Kidney capillary endothelial cell (primary cell): ENCODE results near the gene AOAH.

Experiments used
- DNase-seq: peaks from one replicate; pipeline ENCODE4 v3.0.0-alpha.2; 2018; ENCODE audit warnings: low spot score

AOAH gene, protein sequence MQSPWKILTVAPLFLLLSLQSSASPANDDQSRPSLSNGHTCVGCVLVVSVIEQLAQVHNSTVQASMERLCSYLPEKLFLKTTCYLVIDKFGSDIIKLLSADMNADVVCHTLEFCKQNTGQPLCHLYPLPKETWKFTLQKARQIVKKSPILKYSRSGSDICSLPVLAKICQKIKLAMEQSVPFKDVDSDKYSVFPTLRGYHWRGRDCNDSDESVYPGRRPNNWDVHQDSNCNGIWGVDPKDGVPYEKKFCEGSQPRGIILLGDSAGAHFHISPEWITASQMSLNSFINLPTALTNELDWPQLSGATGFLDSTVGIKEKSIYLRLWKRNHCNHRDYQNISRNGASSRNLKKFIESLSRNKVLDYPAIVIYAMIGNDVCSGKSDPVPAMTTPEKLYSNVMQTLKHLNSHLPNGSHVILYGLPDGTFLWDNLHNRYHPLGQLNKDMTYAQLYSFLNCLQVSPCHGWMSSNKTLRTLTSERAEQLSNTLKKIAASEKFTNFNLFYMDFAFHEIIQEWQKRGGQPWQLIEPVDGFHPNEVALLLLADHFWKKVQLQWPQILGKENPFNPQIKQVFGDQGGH

DNA sequence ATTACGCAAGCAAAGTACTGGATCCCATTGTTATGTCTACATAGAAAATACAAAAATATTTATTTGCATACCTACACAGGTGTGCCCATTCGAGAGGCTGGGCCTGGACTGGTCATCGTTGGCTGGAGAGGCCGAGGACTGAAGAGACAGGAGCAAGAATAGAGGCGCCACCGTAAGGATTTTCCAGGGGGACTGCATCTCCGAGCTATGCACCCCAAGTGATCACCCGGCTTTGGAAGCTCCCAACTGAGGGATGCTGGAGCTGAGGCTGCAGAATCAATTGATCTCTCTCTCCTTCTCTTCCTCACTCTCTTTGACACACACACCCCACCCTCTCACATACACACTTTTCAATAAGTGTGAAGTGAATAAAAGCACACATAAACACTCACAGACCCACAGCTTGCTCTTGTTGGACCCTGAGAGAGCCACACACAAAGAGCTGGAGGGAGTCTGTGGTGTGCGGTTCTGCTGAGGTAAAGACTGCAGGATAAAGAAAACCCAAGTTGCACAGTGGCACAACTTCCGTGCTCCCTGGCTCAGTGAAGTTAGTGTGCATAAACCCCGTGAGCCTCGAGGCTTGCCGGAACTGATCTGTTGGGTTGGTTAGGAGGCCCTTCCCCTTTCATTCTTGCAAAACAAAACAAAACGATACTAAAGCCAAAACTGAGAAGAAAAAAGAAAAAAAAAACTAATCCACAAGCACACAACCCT, at the start of gene AOAH:
Gene AOAH (minus strand): TSS at position 544 of the 714 bp plus-strand sequence. CDS start 346 bp downstream, at position 198.
- no peak for DNase-seq

DNA sequence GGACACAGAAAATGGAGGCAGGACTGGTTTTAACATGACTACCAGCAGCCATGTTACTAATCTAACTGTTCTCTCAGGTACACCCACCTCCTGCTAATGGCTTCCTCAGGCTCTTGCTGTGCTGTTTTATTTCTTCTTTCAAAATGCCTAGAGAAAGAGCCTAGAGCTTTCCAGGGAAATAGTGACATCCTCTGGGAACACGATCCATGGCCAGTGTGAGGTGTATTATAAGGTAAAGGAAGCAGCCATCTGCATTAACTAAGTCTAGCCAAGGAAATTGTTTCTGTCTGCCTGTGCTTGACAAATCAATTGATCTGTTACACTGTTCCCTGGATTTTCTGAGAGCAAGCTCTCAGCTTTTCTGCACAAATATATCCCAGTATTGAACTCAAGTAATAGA, 42.2 kb upstream of the AOAH start:
- no peak for DNase-seq

DNA sequence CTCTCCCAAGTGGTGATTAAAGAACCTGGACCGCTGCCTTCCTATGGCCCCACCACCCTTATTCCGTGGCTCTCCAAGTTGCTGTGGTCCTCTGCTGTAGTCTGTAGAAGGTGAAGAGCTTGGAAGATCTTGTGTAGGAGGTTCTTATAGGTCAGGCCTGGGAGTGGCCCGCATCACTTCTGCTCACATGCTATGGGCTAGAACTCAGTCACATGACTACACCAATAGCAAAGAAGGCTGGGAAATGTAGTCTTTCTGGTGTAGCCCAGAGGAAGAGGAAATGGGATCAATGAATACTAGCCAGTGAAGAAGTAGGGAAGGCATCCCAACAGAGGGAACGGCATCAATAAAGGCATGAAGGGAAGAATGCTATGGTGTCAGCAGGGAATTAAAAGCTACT, 41.3 kb upstream of the AOAH start:
- no peak for DNase-seq

DNA sequence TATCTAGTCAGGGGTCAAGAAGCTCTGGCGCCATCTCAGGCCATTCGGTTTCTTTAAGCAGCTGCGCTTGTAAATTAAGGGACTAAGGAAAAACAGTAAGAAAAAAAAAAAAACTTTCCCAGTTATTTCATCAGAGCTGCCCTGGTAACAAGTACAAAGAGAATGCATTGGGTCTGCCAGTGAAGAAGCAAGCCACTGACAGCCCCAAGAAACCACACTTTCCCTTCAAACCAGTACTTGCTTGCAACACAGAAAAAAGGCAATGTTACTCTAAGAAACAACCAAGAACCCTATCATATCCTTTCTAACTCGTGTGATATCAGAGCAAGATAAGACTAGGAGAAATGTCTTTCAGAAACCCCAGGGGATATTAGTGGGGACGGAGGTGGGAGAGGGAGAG, 40.6 kb upstream of the AOAH start:
- no peak for DNase-seq

DNA sequence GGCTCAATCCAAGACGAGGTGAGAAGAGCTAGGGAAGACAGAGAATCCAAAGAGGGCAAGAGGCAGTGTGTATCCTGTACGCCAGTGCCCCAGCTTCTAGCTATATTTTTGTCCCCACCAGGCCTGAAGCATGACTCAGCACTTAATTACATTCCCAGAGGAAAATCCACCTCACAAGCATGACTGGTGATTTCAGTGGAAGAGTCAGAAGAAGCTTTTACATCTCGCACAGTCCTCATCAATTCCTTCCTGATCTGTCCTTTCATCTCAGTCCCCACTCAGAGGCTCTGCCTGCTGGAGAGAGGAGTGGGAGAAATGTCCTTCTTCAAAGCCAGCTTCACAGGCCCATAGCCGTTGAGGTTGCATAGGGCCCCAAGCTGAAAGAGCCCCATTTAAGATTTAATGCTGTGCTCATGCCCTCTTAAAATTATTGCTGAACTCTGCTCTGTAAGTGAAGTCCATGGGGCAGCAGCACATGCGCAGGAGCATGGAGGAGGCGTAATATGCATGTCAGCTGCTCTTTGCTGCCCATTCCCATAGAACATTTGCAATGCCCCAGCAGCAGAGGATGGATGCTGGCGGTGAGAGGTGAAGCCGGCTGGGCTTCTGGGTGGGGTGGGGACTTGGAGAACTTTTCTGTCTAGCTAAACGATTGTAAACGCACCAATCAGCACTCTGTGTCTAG, 39.0 kb upstream of the AOAH start:
- no peak for DNase-seq

DNA sequence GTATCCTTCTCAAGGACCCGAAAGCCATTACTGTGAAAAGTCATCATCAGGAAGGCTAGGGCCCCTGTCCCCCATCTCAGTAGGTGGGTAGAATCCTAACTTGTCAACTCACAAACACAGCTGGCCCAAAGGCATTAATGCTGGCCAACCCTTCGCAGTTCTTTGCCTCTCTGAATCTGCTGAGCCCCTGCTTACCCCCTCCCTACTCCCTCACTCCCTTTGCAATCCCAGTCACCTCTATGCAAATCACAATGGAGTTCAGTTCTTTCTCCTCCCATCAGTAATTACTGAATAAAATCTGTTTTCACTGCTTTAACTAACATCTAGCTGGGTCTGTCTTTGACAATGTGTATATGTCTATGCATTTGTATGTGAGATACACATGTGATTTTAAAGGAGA, 38.1 kb upstream of the AOAH start:
- DNase-seq: no peak

DNA sequence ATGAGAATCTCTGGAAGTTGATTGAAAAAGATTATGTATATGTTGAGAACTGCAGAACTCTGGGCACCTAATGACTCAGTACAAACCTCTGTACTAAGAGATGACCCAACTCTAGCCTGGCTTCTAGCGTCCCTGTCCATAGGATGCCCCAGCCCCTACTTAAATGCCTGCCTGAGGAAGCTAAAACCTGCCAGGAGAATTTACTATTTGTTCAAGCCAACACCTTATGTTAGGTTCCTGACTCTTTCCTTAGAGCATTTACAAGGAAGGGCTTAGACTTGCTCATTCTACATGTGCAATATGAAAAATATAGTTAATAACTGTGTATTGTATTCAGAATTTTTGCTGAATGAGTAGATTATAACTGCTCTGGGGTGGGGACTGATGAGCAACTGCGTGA, 37.5 kb upstream of the AOAH start:
- no peak for DNase-seq

DNA sequence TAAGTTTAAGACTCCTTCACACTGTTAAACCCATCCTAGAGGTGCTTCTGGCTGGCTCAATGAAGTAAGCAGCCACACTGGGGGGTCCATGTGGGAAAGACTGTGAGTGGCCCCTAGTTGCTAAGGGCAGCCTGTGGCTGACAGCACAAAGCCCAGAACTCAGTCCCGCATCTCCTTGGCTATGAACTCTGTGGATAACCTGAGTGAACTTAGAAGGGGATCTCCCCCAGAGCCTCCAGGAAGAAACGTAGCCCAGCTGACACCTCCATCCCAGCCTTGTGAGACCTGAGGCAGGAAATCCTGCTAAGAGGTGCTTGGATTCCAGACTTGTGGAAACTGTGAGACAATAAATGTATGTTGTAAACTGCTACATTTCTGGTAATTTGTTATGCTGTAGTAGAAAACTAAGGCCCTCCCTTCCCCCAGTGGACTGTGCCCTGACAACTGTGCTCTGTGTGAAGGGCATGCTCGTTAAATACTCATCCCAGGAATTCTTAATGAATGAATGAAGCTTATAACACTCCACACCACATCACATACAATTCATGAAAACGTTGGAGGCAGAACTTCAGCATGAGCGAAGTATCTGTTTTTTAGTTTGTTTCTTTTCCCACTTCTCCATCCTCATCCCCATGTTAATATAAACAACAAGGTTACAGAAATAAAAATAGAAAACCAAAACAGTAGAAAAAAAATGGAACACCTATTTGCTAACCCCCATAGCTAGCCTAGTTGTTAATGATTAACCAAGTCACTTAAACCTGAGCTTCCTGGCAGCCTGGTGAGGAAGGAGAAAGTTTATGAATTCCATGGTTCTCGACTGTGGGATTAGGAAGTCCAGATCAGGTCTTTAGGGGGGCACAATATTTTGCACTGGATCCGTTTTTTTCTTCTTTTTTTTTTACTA, 36.8 kb upstream of the AOAH start:
- DNase-seq: no peak

DNA sequence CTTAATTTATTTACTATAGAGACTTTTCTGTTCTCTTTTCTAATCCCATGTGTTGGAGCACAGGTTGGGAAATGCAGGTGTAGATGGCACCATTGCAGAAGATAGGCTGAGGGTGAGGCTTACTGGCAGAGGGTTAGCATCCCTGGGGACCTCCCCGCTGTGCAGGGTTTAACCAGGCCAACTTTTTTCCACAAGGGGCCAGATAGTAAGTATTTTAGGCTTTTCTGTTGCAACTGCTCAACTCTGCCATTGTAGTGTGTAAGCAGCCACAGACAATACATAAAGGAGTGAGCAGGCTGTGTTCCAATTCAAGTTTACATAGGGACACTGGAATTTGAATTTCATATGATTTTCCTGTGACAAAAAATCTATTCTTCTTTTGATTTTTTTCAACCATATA, 34.6 kb upstream of the AOAH start:
- DNase-seq: no peak

DNA sequence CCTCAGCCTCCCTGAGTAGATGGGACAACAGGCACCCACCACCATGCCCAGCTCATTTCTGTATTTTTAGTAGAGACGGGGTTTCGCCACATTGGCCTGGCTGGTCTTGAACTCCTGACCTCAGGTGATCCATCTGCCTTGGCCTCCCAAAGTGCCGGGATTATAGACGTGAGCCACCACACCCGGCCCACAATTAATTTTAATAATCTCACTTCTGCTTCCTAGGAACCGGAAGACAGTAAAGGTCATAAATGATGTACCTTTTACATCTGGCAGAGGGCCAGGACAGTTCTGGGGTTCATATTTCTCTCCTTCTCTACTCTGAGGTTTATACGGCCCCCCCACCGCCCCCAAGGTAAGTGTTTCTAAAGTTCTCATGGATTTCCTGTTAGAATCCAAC, 31.2 kb upstream of the AOAH start:
- DNase-seq: no peak

DNA sequence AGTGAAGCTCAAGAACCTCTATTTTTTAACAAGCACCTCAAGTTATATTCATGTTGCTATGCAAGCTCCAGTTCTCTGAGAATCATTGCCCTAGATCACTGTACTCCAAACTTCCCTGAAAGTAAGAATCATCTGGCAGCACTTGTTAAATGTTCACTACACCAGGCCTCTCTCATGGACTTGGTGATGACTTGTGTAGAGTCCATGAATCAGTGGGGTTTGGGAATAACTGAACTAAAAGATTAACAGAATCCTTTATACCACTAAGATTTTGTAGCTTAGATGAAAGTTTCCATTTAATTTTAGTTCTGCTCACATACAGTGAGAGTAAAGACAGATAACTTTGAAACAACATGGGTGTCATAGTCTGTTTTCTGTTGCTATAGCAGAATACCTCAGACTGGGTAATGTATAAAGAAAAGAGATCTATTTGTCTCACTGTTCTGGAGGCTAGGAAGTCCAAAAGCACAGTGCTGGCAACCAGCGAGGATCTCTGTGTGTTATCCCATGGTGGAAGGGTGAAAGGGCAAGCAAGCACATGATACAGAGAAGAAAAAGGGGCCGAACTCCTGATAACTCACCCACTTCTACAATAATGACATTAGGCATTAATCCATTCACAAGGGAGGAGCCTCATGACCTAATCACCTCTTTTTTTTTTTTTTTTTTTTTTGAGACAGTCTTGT, 27.9 kb upstream of the AOAH start:
- DNase-seq: no peak

DNA sequence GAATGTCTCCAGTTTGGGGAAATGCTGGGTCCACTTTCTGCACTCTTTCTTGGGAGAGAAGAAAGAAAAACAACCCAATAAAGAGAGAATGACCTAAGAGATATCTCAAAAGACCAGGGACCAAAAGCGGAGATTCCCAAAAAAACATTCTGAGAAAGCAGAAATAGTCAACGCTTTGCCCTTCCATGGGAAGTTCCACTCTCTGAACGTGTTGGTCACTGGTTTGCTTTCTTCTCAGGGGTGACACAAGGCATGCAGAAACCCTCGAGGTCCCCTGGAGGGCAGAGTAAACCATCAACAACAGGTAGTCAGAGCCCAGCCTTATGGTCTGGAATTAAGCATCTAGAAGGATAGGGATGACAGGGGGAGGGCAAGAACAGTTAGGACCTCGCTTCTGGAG, 26.2 kb upstream of the AOAH start:
- no peak for DNase-seq

DNA sequence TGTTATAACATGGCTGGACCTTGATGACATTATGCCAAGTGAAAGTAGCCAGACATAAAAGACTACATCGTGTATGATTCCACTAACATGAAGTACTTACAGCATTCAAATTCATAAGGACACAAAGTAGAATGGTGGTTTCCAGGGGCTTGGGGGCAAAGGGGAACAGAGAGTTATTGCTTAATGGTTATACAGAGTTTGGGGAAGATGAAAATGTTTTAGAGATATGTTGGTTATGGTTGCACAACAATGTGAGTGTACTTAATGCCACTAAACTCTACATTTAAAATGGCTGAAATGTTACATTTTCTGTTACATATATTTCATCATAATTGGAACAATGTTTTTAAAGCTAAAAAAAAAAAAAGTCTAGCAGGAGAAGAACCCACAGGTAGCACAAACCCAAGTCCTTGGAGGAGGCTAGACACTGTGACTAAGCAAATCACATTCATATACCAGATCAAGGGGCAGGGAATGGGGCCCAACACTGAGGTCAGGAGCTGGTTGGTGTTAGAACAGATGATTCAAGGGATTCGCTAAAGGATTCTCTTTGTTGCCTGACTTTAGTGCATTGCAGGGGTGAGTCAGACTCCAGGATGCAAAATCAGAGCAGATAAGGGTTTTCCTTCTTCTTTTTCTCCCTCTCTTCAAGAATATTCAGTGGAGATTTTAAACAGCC, 25.1 kb upstream of the AOAH start:
- no peak for DNase-seq

DNA sequence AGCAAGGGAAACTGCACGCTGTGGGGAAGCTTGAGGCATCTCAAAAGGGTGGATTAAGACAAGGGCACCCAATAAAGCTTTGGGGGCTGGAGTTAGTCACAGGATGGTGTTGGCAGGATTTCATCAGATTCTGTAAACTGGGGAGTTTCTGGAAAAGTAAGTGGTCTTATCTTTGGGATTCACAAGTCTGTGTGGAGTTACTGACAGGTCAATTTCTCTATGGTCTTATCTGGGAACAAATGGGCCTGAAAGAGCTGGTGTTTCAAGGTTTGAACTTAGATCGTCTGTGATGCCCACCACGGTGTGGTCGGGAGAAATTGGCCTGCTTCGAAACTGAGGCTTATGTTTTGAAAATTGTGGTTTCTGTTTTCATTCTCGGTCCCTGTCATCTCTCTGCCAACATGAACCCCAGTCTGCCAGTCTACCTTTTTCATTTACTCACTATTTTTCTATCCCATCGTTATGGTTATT, 23.8 kb upstream of the AOAH start:
- DNase-seq: no peak

DNA sequence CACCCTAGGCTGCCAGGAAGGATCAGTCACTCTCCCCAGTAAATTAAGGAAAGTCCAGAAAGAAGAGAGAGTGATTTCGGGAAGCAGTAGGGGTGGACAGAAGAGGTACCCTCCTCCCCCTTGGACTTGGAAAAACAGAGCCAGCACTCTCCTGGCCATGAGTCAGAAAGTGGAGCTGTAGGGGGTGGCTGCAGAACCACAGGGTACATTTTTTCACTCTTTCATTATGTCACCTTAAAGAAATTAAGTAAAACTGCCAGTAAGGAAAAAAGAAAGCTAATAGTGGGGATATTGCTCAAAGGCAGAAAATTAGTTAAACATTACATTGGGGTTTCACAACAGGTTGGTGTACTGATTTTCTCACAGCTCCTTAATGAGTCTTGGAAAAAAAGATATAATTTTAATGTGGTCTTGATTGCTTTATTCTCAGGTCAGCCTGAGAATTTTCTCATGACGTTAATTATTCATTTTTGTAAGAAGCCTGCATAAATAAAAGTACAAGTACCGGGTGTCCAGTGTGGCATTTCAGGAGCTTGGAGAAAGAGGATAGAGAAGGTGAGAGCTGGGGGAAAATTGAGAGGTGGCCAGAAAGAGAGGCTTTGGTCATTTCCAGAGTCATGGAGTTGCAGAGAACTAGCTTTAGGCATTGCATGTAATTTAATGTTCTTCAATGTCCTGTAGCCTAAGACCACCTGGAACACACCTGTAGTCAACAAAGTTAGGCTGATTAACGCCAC, 23.2 kb upstream of the AOAH start:
- no peak for DNase-seq

DNA sequence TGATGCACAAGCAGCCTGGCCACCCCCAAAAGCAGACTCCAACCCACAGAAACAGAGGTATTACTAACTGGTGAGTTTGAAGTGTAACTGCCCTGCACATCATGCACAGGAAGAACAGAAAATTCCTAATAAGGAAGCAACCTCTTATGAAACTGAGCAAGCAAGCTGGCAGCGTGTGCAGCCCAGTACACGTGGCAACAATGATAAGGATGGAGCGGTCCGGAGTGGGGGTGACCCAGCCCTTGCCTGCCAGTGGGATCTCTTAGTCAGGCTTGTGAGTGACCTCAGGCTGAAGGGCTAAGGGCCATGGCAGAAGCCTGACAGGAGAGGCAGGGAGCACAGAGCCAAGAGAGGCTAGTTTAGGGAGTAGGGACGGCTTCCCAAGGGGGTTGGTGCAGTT, 22.1 kb upstream of the AOAH start:
- no peak for DNase-seq

DNA sequence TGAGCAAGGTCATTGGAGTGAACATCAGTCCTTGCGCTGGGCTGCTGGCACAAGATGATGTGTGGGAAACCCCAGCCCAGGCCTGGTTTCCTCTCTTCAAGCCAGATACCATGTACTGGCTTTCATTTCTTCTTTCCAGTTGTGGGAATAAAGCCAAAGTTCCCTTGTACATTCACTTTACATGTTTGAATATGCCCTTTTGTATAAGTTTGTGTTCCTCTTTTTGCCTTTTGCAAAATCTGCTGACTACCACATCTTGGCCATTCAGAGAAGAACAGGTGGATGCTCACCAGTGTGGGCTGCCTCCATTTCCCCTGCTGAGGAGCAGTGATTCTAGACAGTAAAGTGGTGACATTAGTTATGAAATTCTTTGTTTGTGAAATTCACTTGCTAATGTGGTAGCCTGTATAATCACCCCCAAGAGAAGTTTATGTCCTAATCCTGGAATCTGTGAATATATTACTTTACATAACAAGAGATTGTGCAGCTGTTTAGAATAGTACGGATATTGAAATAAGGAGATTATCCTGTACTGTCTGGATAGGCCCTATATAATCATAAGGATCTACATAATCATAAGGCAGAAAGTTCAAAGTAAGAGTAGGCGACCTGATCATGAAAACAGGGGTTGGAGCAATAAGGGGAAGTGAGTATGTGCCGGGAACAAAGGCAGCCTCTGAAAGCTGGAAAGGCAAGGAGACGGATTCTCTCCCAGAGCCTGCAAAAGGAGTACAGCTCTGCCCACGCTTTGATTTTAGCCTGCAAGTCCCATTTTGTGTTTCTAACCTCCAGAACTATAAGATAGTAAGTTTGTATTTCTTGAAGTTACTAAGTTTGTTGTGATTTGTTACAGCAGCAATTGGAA, 18.8 kb upstream of the AOAH start:
- DNase-seq: no peak

DNA sequence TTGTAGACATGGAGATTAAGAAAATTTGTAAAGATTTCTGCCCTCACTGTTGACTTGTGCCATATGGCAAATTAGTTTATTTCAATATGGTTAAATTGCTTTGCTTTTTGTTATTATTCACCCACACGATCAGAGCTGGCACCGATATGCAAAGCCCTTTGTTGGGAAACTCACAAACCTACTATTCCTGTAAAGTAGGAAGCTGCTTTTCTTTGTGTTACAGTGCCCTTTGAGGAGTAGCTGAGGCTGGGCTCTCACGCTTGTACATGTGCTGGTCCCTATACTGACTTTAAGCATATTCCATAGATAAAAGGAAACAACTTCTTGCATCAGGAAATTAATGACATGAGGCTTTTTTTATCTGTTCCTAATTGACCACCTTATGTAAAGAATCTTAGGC, 17.6 kb upstream of the AOAH start:
- no peak for DNase-seq

DNA sequence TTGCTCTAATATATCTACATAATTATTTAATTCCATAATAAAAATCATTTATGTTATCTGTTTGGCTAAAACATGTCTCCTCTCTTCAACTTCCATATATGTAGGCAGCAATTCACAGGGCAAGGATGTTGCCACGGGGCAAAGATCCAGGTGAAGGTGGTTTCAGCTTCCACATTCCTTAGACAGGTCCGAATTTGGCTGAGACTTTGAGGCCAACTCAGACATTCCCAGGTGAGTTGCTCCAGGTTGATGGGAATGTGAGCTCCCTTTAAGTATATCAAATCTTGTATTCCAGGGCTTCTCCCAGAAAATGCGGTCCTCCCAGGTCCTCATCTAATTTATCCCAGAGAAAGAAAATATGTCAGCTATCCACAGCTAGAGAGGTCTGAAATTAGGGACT, 15.1 kb upstream of the AOAH start:
- no peak for DNase-seq
